ENCODE data around the gene HCLS1.
A peak's percentile ranks its signal among the peaks of the same experiment; 100 is the strongest.
"Not testable (repeated sequence)": the region's sequence is repeated elsewhere in the genome, so short reads cannot be mapped to it uniquely, and the experiment has no call there.

Gene HCLS1

DNA sequence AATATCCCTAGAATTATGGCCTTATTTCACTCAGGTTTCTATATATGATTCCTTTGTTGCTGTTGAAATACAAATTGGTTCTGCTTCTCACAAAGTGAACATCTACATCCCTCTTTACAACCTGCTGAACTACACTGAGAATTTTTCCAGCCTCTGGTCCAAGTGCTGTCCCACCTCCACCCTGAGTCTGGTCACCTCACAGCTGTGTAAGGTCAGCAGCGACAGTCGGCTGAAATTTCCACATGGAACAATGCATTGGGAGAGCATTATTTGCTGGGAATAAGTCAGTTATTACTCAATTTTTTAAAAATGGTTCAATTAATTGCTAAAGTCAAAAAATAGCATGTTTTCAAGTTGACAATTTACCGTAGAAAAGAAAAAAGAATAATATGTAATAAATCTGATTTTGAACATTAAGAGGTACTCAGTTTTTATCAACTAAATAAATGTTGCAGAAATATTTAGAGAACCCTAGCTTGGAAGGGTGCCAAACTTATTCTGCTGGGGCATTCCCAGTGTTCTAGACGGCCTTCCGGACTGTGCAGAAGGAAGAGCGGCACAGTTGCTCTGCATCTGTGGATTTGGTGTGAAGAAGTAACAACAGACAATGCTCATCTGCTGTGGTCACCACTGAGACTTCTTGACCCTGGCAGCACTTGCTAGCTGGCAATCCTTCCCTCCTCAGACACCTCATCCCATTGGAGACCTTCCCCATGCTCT lies 1.8 kb downstream of the HCLS1 start:
- no peak for DNase-seq (ENCODE audit: low read depth)

DNA sequence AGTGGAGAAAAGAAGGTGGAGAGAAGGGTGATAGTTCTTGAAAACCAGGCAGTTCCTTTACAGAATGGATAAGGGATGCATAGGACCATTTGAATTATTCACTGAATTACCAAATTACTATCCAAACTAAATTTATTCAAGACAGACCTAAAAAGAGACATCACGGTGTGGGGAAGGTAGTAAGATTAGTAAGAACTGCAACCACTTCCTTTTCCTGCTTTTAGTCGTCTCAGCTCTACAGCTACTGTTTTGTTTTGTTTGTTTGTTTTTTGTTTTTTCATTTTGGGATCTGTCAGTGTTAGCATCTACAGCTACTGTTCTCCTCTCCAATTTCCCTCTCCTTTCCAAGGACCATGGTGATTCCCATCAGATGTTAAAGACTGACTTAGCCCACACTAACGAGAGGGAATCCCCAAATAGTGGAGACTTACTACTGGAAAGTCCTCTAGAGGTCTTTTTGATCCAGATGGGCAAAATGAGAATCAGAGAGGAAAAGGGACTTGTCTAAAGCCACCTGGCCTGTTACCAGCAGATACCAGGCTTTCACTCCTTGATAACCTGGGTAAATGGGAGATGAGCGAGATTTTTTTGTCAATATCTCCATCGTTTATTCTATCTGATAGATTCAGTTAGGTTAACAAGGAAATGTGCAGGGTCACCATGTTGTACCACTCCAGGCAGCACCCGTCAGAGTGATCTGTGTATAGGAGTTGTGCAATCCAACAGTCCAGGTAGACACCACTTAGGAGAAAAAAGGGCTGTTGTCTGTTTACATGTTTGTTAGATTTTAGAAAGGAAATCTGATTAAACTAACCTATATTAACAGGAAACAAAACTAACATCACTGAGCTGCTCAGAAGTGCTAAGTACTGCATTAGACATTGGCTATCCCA lies 6.0 kb downstream of the HCLS1 start:
- no peak for DNase-seq (ENCODE audit: low read depth)

DNA sequence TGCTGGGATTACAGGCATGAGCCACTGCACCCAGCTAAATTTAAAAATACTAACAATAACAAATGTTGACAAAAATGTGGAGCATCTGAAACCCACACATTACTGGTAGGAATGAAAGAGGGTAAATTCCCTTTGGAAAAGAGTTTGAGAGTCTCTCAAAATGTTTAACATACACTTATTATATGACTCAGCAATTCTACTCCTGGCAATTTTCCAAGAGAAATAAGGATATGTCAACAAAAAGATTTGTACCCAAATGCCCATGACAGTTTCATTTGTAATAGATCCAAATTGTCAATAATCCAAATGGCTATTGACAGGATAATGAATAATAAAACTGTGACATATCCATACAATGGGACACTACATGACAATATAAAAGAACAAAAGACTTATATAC lies 9.0 kb downstream of the HCLS1 start:
- peak; percentile 7 for DNase-seq (ENCODE audit: low read depth)

DNA sequence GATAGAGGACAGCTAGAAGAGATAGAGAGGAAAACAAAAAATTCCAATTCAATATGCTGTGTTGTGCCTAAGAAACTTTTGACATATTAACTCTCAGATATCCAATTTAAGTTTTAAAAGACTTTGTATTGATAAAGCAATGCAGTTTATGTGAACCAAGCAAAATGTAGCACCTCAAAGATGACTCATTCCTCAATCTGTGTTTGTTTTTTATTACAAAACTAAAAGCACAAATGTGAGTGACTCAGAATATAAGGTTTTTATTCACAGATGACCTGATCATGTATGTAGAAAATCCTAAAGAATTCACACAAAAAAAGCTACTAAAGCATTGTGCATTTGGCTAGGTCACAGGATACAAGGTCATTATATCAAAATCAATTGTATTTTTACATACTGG lies 11.1 kb downstream of the HCLS1 start:
- peak; percentile 2 for DNase-seq (ENCODE audit: low read depth)

DNA sequence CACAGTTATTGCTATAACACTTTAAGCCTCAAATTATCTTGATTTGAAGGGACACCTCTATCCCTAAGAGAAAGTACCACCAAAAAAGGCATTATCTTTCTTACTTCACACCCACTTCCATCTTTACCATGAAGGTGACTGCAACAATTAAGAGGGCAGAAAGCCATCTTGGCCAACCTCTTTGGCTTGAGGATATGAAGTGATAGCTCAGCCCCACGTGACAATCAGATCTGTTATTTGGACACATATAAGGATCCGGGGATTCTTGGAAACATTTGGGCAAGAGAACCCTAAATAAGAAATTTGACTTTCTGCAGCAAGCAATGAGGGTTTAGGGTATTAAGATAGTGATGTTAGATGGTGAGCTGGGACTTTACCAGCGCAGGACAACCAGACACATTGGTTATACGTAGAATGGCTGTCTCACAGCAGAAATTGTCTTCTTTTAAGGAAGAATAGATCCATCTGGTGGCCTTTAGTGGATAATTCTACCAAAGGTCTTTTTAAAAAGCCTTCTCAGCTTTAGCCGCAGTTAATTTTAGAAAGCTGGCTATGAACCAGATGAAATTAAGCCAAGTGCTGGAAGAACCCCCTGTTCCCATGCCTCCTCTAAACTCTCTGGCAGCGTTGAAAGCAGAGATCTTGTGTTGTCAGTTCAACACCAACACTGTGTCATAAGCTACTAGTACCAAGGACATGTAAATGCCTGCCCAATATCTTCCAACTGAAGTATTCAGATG lies 12.3 kb downstream of the HCLS1 start:
- peak; percentile 56 for DNase-seq (ENCODE audit: low read depth)

DNA sequence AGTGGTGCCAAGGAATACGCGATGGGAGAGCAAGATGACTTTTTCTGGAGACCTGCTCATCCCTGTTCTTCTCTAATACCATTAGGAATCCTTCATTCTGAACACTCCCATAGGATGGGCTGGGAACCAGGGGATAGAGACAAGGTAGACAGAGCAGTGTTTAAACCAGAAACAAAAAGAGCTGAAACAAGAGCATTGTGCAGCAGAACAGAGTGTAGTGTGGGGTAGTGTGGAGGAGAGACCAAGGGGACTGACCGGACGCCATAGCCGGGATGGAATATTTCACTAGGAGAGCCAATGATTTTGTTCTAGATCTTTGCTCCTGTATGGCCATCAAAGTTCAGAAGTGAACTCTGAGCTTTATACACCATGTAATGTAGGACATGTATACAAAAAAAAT lies 15.6 kb downstream of the HCLS1 start:
- DNase-seq (ENCODE audit: low read depth): no peak

DNA sequence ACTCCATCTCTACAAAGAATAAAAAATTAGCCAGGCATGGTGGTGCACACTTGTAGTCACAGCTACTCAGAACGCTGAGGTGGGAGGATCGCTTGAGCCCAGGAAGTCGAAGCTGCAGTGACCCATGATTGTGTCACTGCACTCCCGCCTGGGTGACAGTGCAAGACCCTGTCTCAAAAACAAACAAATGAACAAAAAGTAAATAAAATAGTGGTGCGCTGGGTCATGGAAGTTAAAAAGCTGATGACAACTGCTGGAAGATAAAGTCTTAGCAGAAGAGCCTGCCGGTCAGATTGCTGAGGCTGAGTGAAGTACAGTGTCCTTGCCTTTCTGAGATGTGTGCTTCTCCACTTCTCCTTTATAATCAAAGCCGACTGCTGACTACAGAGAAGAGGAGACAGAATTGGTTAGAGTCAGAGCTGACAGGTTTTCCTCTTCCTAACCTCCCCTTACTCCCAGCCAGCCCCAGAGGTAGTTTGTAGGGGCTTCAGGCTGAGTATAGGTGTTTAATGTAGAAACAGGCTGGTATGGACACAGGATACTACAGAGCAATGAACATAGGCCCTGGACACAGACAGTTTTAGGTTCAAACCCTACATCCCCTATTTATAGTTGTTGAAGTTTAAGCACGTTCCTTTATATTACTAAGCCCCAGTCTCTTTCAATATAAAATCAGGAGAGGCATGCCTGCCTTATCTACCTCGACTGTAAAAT lies 17.9 kb downstream of the HCLS1 start:
- DNase-seq (ENCODE audit: low read depth): no peak

DNA sequence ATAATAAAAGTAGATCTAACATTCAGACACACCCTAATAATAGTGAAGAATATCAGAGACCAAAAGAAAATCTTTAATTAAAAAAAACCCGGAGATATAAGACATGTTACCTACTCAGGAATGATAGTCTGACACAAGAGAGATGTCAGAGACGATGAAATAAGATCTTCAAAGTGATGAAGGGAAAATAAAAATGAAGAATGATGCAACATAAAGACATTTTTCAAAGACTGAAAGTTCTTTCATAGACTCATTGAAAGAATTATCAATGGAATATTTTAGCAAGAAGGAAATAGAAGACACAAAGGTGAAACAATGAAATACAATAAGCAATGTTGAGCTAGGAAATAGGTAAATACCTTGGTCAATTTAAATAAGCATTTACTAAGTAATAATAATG lies 19.6 kb downstream of the HCLS1 start:
- DNase-seq (ENCODE audit: low read depth): no peak

DNA sequence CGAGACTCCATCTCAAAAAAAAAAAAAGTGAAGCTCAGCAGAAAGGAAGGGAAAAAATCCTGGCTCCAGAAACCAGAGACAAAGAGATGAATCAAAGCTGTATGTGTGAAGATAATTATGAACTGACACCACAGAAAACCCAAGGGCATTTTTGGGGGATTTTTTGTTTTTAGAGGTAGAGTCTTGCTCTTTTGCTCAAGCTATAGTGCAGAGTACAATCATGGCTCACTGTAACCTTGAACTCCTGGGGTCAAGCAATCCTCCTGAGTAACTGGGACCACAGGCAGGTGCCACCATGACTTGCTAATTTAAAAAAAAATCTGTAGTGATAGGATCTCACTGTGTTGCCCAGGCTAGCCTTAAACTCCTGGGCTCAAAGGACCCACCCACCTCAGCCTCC lies 22.8 kb downstream of the HCLS1 start:
- no peak for DNase-seq (ENCODE audit: low read depth)

DNA sequence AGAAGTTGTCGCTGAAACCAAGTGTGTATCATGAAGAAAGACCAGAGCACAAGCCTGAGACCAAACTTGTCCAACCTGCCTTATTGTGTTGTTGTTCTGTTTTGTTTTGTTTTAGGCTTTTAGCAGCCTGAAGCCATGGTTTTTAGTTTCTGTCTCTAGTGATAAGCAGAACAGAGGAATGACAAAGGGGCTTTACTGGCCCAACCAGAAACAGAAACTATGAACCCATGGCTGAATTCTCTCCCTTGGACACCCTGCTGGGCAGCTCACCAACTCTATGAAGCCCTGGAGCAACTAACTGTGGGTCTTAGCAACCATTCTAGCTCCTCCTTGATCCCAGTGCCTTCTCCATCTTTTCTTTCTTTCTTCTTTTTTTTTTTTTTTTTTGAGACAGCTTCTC lies 30.3 kb downstream of the HCLS1 start:
- no peak for DNase-seq (ENCODE audit: low read depth)

DNA sequence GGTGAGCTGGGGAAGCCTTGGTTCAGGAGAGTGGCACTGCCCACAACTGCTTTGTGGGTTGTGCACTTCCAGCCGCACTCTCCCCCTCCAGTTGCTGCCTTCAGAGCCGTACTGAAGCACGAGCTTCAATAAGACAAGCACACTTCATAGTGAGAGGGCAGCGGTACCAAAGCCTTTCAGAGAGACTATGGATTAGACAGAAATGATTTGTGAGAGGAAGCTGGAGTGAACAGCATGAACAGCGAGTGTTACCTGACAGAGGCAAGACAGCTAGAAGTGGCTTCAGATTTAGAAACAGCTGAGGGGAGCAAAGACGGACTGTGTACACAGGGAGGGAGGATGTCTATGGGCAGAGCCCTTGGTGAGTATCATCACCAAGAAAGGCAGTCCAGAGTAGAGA lies 31.1 kb downstream of the HCLS1 start:
- no peak for DNase-seq (ENCODE audit: low read depth)

DNA sequence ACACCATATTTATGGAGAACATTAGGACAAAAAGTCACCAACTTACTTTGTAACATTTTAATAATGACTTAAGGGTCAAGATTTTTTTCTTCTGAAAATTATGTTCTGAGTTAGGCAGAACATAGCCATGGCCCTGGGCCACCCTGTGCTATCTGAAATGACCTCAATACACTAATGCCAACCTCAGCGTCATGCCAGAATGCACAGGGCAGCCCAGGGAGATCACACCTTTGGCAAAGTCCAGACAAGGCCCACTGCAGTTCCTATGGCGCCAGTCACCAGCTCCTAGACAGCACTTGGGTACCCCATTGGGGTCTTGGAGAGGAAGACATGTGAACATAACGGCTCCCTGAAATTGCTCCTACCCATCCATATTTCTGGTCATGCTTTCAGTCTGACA lies 33.1 kb downstream of the HCLS1 start:
- DNase-seq (ENCODE audit: low read depth): no peak

DNA sequence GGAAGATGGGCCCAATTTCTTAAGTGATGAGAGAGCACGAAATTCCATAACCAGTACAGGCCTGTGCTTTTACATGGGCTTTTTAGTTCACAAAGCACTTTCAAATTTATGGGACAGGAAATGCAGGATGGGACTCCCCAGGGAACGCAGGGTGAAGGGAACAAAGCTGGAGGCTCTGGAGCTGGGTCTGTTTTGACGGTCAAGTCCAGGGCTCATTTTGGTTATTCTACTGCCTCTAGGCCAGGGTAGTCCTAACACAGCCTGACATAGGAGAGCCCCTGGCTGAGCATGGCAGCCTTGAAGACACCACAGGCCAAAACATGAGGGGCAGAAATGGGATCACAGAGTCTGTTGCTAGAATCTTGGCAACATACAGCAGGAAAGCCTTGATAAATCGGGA lies 33.5 kb downstream of the HCLS1 start:
- no peak for DNase-seq (ENCODE audit: low read depth)

DNA sequence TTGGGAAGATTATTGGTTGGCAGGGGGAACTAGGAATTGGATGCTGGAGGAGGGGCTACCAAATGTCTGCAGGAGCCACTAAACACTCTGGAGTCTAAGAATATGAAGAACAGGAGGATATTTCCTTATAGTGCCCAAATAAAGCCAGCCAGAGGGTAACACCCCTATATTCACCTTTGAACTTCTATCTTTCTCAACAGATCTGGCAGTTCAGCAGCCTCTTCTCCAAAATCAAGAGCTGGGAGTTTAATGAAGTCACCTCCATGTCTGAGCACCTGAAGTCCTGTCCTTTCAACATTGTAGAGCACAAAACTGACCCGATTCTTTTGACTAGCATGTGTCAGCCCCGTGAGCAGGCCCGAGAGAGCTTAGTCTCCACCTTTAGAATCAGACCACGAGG lies 34.2 kb downstream of the HCLS1 start:
- DNase-seq (ENCODE audit: low read depth): no peak

DNA sequence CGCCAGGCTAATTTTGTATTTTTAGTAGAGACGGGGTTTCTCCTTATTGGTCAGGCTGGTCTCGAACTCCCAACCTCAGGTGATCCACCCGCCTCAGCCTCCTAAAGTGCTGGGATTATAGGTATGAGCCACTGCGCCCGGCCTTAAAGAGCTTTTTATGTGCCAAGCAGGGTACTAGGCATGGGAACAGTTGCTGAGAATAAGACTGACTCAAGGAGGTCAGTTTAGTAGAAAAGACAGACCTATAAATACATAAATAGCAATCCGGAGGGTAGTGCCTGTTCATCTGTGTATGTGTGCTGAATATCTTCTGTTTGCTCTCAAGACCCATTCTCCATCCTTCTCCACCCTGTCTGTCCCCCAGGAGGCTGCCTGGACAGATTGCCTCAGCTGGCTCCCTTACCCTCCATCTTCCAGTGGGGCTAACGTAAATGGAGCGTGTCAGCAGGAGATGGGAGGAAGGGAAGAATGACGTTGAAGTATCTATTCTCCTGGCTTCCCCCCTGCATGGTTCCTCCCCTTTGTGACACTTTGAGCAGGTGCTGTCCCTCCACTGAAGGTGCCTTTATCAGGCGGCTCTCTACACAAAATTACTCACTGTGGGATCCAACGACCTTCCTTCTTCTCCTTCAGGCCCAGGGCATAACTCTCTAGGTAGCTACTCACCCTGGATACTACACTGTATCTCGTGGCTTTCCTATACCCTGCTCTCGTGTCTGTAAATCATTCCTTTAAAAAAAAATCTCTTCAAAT lies 36.4 kb downstream of the HCLS1 start:
- DNase-seq (ENCODE audit: low read depth): no peak

DNA sequence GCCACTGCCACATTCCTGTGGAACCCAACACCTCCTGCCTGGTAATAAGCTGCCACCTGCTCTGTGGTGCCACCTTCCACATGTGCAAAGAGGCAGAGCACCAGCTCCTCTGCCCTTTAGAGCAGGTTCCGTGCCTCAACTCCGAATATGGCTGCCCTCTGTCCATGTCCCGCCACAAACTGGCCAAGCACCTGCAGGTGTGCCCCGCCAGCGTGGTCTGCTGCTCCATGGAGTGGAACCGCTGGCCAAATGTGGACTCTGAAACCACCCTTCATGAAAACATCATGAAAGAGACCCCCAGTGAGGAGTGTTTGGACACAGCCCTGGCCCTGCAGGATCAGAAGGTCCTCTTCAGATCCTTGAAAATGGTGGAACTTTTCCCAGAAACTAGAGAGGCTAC lies 39.2 kb downstream of the HCLS1 start:
- no peak for DNase-seq (ENCODE audit: low read depth)

DNA sequence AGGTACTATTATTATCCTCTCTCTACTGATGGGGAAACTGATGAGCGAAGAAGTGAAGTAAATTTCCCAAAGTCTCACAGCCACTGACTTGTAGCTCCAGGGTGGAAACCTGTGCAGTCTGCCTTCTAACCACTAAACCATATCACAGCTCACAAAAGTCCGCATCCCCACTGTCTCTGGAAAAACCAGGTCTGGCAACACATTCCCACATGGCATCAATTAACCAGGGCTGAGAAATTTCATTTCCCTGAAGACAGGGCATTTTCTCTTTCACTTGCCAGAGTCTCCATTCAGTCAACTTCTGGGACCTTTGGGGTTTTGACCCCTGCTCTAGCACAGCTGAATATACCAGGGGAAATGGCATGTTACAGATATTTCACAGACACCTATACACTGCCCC lies 41.0 kb downstream of the HCLS1 start:
- peak; percentile 9 for DNase-seq (ENCODE audit: low read depth)

DNA sequence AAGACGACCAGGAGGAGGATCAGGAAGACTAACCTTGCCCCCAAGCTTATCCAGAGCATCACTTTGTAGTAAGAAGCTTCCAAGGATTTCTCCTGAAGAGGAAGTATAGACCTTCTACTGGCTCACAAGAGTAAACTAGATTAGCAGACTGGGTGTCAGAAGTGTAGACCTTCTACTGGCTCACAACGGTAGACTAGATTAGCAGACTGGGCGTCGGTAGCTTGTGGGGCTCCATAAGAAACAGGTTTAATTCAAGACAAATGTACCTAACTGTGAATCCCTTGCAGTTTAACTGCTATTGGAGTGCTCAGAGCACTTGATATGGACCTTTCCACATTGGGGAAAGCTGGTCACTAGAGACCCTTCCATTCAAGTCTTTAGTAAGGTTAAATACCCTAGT lies 54.6 kb downstream of the HCLS1 start:
- no peak for DNase-seq (ENCODE audit: low read depth)

DNA sequence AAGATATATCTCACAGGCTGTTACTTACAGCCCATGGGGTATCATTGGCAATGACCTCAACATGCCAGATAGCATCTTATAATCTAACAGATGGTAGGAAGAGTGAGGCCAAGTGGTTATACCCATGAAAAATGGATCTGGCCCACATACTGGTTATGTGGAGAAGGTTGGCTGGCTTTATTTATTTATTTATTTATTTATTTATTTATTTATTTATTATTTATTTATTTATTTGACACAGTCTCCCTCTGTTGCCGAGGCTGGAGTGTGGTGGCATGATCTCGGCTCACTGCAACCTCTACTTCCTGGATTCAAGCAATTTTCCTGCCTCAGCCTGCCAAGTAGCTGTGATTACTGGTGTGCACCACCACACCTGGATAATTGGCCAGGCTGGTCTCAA lies 55.9 kb downstream of the HCLS1 start:
- no peak for DNase-seq (ENCODE audit: low read depth)

DNA sequence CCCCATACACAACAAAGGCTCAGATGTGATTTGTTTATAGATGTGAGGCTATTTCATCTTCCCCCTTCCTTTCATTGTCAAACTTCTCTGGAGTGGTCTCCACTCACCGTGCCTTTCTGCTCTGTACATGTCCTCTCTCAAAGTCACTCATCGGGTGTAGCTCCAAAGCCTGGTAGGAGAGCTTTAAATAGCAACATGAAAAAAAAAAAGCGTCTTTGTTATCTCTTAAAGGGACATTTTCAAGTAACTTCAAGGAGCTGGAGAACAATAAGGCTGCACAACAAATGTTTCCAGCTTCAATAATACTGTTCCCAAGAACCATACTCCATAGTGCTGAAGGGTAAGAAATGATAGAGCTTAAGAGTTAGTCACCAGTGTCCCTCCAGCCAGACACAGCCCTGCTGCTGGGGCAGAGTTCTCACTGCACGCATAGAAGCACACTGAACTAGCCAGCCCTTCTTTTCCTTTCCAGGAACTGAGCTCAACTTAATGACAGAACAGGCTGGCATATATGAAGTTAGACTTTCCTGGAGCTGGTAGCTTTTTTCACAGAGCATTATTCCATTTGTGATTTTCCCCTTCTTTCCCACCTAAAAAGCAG lies 59.4 kb downstream of the HCLS1 start:
- no peak for DNase-seq (ENCODE audit: low read depth)

DNA sequence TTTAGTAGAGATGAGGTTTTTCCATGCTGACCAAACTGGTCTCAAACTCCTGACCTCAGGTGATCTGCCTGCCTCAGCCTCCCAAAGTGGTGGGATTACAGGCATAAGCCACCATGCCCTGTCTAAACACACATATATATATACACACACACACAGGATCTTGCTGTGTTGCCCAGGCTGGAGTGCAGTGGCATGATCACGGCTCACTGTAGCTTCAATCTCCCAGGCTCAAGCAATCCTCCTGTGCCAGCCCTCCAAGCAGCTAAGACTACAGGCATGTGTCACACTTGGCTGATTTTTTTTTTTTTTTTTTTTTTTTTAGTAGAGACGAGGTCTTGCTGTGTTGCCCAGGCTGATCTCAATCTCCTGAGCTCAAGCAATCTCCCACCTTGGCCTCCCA lies 60.8 kb downstream of the HCLS1 start:
- not testable (repeated sequence) for DNase-seq (ENCODE audit: low read depth)
